NCI-H345 treated with DMSO at 0.1 percent for 48 hours (cell line): ENCODE measurements around the gene PGLYRP1.

Experiments used
- DNase-seq: peaks from one replicate; lab custom pipeline; 2025; ENCODE audit not compliant: unreplicated experiment; lab: John Stamatoyannopoulos, UW

Gene PGLYRP1

DNA sequence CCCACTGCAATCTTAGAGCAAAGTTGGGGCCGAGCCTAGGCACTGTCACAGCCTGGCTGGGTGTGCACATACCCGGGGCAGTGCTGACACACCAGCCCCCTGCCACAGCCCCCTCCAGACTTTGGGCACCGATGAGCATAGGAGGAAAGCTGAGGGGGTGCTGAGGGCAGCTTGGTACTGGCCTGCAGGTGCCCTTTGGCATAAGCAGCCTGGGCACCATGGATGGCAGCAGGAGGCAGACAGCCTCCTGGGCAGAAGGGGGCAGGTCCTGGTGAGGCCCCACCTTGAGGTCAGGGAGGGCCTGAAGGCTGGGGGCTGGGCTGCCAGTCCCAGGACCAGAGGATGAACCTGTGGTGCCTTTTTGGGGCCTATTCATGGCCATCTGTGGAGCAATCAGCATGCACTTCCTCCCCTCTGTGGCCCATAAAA is 9.8 kb upstream of the PGLYRP1 start:
- no peak for DNase-seq

DNA sequence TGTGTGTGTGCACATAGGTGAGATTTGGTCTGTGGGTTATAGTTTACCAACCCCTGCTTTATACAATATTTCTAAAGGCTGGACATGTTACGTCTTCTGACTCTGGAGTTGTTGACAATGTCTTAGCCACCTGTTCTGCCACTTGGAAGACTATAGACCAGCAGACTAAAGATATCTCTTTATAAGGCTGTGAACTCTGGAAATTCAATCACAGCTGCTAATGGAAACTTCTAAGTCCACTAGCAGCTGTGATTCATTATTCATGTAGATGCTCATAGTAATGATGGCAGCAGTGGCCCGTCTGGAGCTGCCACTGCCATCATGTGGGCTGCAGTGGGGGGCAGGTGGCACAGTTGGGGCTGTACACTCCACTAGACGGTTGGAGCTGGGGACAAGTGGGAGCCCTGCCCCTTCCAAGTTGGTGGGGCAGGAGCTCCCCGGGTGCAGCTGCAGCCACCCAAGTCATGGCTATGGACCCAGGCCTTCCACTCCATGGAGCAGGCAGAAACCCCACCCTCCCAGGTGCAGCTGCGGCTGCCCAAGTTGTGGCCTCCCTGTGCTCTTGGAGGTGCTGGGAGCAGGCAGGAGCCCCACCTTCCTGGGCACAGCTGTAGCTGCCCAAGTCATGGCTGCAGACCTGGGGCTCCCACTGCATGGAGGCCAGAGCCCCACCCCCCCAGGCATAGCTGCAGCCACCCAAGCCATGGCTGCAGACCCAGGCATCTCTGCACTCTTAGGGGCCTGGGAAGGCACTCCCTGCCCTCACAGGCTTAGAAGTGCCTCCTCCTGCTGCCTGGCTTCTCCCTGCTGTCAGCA is 9.1 kb upstream of the PGLYRP1 start:
- no peak for DNase-seq

- DNase-seq: no peak
Measured at GRCh38 chr19:46030812-46031550, 8.1 kb upstream of the PGLYRP1 start.

- DNase-seq: no peak
Measured at GRCh38 chr19:46025835-46026234, 3.0 kb upstream of the PGLYRP1 start.

DNA sequence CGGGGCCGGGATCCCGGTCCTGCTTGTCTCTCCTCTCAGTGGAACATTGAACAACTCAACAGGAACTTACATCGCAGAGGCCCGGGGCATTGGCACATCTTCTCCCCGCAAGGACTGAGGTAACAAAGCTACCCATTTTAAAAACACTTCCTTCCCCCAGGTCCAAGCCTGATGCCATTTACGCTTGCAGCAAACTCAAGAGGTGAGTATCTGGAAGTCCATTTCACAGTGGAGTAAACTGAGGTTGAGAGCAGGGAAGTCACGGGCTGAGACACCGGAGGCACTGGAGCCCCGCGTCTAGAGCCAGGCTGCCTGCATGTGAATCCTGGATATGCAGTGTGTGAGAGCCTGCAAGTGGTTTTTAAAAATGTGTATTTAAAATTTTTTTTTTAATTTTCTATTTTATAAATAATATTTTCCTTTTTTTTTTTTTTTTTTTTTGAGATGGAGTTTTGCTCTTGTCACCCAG is 492 bp upstream of the PGLYRP1 start:
- DNase-seq: no peak

DNA sequence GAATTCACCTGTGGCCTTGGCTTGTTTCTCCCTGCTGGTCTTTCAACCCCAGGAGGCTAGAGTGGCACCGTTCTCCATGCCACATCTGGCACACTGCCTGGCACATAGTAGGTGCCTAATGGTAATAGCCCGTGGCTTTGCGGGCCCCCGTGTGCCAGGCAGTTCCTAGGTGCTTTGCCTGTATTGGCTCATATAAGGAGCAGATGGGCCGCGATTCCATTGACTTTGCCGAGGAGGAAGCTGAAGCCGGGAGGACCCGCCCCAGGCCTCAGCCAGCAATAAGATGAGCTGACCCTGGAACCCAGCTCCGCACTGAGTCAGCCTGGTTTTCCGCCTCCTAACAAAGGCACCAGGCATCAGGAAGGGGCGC is 807 bp downstream of the PGLYRP1 start:
- no peak for DNase-seq

- DNase-seq: no peak
Measured at GRCh38 chr19:46021531-46022041, 1.3 kb downstream of the PGLYRP1 start.

DNA sequence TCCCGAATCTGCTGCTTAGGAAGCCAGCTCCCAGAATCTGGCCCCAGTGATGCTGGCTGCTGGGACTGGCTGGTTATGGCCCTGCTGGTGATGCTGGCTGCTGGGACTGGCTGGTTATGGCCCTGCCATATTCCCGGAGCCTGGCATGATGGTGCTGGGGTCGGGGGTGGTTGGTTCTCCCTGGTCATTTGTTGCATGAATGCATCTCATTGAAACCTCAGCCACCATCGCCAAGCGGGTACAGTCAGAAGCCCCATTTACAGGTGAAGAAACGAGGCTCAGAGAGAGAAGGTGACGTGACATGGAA is 2.1 kb downstream of the PGLYRP1 start:
- no peak for DNase-seq

DNA sequence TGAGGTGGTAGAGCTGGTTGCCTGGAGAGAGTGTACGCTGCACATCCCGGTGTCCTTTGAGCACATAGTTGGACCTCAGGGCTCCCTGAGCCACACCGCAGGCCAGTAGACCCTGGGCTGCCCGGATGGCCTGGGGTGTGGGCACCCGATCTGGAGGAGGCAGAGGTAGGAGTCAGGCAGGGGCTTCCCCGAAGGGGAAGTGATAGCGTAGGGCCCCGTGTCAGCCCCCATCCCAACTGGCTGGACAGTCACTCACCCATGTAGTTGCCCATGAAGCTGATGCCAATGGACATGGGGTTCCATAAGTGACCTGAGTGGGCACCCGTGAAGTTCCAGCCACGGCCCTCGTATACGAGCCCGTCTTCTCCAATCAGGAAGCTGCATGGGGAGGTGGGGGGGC is 3.6 kb downstream of the PGLYRP1 start:
- no peak for DNase-seq

GRCh38 chr19:46018729-46019251 is 4.1 kb downstream of the PGLYRP1 start:
- no peak for DNase-seq

- DNase-seq: no peak
Measured at GRCh38 chr19:46017874-46018675, 4.8 kb downstream of the PGLYRP1 start.

GRCh38 chr19:46017095-46017429 is 5.8 kb downstream of the PGLYRP1 start:
- no peak for DNase-seq

DNA sequence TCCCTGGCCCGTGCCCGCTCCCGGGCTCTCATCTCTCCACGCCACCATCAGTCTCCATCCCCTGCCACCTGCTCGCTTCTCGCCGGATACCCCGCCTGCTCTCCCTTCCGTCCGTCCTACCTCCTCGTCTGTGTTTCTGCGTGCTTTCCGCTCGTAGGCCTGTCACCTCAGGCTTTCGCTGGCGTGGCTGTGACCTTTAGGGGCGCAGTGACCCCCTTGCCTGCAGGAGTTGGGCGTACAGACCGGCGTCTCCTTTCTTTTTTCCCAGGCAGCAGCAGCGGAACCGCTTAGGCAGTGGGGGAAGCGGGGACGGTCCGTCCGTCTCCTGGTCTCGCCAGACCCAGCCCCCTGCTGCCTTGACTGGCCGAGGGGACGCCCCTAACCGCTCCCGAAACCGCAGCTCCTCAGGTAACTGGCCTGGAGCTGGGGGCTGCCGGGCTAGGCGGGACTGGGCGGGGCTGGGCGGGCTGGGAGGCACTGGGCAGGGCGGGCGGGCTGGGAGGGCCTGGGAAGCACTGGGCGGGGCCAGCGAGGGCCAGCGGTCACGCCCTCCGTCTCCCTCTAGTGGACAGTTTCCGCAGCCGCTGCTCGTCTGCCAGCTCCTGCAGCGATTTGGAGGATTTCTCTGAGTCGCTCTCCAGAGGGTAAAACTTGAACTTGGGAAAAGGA is 6.3 kb downstream of the PGLYRP1 start:
- peak; percentile 51 for DNase-seq

DNA sequence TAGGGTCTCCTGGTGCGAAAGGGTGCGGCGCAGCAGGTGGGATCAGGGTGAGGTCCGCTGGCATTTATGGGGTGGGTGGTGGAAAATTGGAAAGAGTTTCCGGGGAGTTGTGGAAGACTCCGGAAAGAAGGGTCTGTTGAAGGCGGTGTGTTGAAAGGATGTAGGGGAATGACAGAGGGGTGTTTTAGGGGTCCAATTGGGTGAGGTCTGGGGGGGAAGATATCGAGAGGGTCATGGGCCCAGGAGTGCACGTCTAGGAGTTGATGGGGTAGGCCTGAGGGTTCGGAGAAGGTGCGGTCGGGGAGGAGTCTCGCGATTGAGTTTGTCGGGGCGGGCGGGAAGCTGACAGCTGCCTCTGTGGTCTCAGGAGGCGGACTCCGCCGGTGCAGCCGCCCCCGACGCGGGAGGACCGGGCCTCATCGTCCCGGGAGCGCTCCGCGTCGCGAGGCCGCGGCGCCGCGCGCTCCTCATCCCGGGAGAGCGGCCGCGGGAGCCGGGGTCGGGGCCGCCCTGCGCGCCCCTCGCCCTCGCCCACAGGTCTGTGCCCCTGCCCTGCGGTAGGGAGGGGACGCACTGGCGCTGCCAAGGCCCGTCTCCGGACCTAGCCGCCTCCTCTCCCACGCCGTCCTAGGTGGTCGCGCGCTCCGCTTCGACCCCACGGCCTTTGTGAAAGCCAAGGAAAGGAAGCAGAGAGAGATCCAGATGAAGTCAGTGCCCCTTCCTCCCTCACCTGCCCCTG is 7.0 kb downstream of the PGLYRP1 start:
- no peak for DNase-seq

DNA sequence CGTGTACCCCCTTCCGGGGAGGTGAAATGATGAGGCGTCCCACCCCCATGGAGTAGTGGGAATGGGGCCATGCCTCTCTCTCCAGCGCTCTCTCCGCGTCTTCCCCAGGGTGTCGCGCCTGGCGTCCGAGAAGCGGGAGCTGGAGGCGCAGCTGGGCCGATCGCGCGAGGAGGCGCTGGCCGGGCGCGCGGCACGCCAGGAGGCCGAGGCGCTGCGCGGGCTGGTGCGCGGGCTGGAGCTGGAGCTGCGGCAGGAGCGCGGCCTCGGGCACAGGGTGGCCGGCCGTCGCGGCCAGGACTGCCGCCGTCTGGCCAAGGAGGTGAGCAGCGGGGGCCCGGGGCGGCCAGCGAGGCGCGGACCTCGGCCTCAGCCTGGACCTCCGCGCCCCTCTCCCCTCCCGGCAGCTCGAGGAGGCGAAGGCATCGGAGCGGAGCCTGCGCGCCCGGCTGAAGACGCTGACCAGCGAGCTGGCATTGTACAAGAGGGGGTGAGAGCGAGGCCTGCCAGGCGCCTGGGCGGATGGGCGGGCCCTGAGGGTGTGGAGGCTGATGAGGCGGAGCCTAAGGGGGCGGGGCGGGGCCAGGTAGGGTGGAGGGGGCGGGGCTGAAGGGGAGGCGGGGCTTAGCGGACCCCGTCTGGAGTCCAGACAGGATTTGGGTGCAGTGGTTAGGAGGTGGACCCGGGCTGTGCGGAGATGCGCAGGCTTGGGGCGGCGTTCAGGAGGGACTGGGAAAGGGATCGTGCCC is 7.7 kb downstream of the PGLYRP1 start:
- no peak for DNase-seq

DNA sequence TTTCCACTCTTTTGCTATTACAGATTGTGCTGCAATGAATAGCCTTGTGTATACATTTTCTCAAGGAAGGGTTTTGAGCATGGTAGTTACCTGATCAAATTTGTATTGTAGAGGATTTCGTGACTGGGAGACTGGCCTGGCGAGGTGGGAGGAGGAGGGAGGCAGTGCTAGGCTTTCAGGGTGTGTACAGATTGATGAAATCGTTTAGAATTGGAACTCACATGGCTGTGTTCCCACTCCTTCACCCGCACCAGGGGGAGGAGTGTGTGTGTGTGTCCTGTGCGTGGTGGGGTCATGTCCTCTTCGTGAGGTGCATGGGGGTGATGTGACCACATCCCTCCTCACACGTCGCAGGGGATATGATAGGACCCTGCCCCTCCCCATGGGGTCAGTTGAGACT is 8.3 kb downstream of the PGLYRP1 start:
- no peak for DNase-seq

GRCh38 chr19:46009530-46010510 is 13.0 kb downstream of the PGLYRP1 start:
- peak; percentile 12 for DNase-seq

DNA sequence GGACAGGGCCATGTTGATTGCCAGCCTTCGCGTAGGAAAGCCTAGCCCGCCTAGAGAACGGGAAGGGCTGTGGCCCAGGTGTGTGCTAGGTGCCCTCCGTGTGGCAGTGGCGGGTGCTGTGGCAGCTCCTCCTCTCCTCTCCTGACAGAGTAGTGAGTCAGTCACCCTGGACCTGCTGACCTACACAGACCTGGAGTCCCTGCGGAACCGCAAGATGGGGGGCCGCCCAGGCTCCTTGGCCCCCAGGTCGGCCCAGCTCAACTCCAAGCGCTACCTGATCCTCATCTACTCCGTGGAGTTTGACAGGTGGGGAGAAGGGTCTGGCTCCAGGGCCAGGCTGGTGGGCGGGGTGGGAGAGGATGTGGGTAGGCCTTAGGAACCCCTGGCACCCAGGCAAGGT is 16.4 kb downstream of the PGLYRP1 start:
- no peak for DNase-seq
